Measurements from ENCODE around the gene GABRR1. TPM values are rescaled to one million over a fixed set of nuclear protein-coding genes. Genes with fewer than 3 reads are reported as not detected.
A peak's percentile ranks its signal among the peaks of the same experiment; 100 is the strongest.

The GABRR1 gene
- total RNA-seq, 3 donors from 2014 or later (not counting 1 experiment from before 2014, with no cell fraction given) = 0.07 TPM; not detected in 2

- Mint-ChIP-seq H3K36me3 (peaks cover 12% of the 10 kb centered on the region), H3K4me1 (no peaks in the 10 kb centered on the region), H3K4me3 (no peak overlapping the region), H3K9me3 (peaks cover 4 to 6% of the 10 kb centered on the region in 2 donors), H3K27me3 (ENCODE audit: low read depth in 2 of 2) (peaks cover 0 to 9% of the 10 kb centered on the region in 2 donors), H3K27ac (no peak overlapping the region)
- Histone ChIP-seq H3K27me3 (ENCODE audit: control insufficient read depth, insufficient read depth, low read length) (no peaks in the 10 kb centered on the region), H3K4me1 (ENCODE audit: control insufficient read depth, insufficient read depth, low read length) (no peaks in the 10 kb centered on the region), H3K4me3 (ENCODE audit: low read length) (no peak overlapping the region), H3K9me3 (ENCODE audit: control insufficient read depth, insufficient read depth, low read length) (peaks cover 12% of the 10 kb centered on the region), H3K27ac (ENCODE audit: low read length) (no peak overlapping the region), H3K36me3 (ENCODE audit: control insufficient read depth, insufficient read depth, low read length) (no peaks in the 10 kb centered on the region)
- intact Hi-C loops (cut with micrococcal nuclease) = no loop called here
- no peak for ATAC-seq
- TF ChIP-seq CTCF (IDR thresholded peaks at IDR 0.05) = no peak
- whole genome bisulfite sequencing (ENCODE audit: insufficient coverage) = 100% methylated on average over 2 of the region's 5 CpGs
- no peak for DNase-seq
Observed at GRCh38 chr6:89190741-89191140, 26.4 kb downstream of the GABRR1 start.

GRCh38 chr6:89187504-89187903 is 29.7 kb downstream of the GABRR1 start:
- no peak overlapping the region for H3K4me3 ChIP-seq (ENCODE audit: low read length)
- 84% methylated on average over 5 of the region's 5 CpGs for WGBS (ENCODE audit: insufficient coverage)
- H3K4me1 Mint-ChIP-seq = no peaks in the 10 kb centered on the region
- no peaks in the 10 kb centered on the region for H3K4me1 ChIP-seq (ENCODE audit: control insufficient read depth, insufficient read depth, low read length)
- H3K36me3 ChIP-seq (ENCODE audit: control insufficient read depth, insufficient read depth, low read length) = no peaks in the 10 kb centered on the region
- H3K27me3 ChIP-seq (ENCODE audit: control insufficient read depth, insufficient read depth, low read length) = no peaks in the 10 kb centered on the region
- H3K9me3 ChIP-seq (ENCODE audit: control insufficient read depth, insufficient read depth, low read length) = no peaks in the 10 kb centered on the region
- H3K4me3 Mint-ChIP-seq = no peak overlapping the region
- H3K27ac ChIP-seq (ENCODE audit: low read length) = no peak overlapping the region
- H3K9me3 Mint-ChIP-seq = no peaks in the 10 kb centered on the region
- intact Hi-C loops (cut with micrococcal nuclease) = no loop called here
- no peaks in the 10 kb centered on the region for H3K36me3 Mint-ChIP-seq
- ATAC-seq = no peak
- TF ChIP-seq CTCF (IDR thresholded peaks at IDR 0.05) = no peak
- H3K27ac Mint-ChIP-seq = no peak overlapping the region
- no peak for DNase-seq
- peaks cover 0 to 9% of the 10 kb centered on the region in 2 donors for H3K27me3 Mint-ChIP-seq (ENCODE audit: low read depth in 2 of 2)

GRCh38 chr6:89186762-89187161 is 30.4 kb downstream of the GABRR1 start:
- no peak overlapping the region for H3K27ac ChIP-seq (ENCODE audit: low read length)
- no peaks in the 10 kb centered on the region for H3K27me3 ChIP-seq (ENCODE audit: control insufficient read depth, insufficient read depth, low read length)
- Mint-ChIP-seq H3K4me3 (no peak overlapping the region), H3K27me3 (ENCODE audit: low read depth in 2 of 2) (peaks cover under 1 to 10% of the 10 kb centered on the region in 2 donors), H3K27ac (no peak overlapping the region), H3K4me1 (no peaks in the 10 kb centered on the region), H3K36me3 (no peaks in the 10 kb centered on the region), H3K9me3 (no peaks in the 10 kb centered on the region)
- intact Hi-C loops (cut with micrococcal nuclease) = no loop called here
- TF ChIP-seq CTCF (IDR thresholded peaks at IDR 0.05) = no peak
- H3K4me1 ChIP-seq (ENCODE audit: control insufficient read depth, insufficient read depth, low read length) = no peaks in the 10 kb centered on the region
- peak in 1 of 3 donors; percentile 17 for ATAC-seq
- no peak overlapping the region for H3K4me3 ChIP-seq (ENCODE audit: low read length)
- 88% methylated on average over 2 of the region's 2 CpGs for WGBS (ENCODE audit: insufficient coverage)
- no peaks in the 10 kb centered on the region for H3K36me3 ChIP-seq (ENCODE audit: control insufficient read depth, insufficient read depth, low read length)
- DNase-seq = no peak
- no peaks in the 10 kb centered on the region for H3K9me3 ChIP-seq (ENCODE audit: control insufficient read depth, insufficient read depth, low read length)

- DNase-seq (no peak), ATAC-seq (no peak)
- H3K27me3 Mint-ChIP-seq (ENCODE audit: low read depth in 2 of 2) = peaks cover 2 to 20% of the 10 kb centered on the region in 2 donors
- no peaks in the 10 kb centered on the region for H3K4me1 Mint-ChIP-seq
- WGBS (ENCODE audit: insufficient coverage) = 93% methylated on average over 9 of the region's 9 CpGs
- Histone ChIP-seq H3K4me3 (ENCODE audit: low read length) (no peak overlapping the region), H3K27ac (ENCODE audit: low read length) (no peak overlapping the region), H3K27me3 (ENCODE audit: control insufficient read depth, insufficient read depth, low read length) (no peaks in the 10 kb centered on the region), H3K36me3 (ENCODE audit: control insufficient read depth, insufficient read depth, low read length) (no peaks in the 10 kb centered on the region), H3K9me3 (ENCODE audit: control insufficient read depth, insufficient read depth, low read length) (no peaks in the 10 kb centered on the region), H3K4me1 (ENCODE audit: control insufficient read depth, insufficient read depth, low read length) (no peaks in the 10 kb centered on the region)
- no peak for TF ChIP-seq CTCF (IDR thresholded peaks at IDR 0.05)
- no peaks in the 10 kb centered on the region for H3K9me3 Mint-ChIP-seq
- no peaks in the 10 kb centered on the region for H3K36me3 Mint-ChIP-seq
- intact Hi-C loops (cut with micrococcal nuclease) = no loop called here
- H3K4me3 Mint-ChIP-seq = no peak overlapping the region
- no peak overlapping the region for H3K27ac Mint-ChIP-seq
Observed at GRCh38 chr6:89184344-89184743, 32.8 kb downstream of the GABRR1 start.
